Kidney tubule cell (primary cell): ENCODE measurements around the gene CREBBP.
A peak's percentile ranks its signal among the peaks of the same experiment; 100 is the strongest.

Experiments
- DNase-seq: peaks from one replicate; pipeline ENCODE4 v3.0.0-alpha.2; 2018; ENCODE audit warnings: low spot score

CREBBP gene

GRCh38 chr16:3856367-3857141 is 24.0 kb downstream of the CREBBP start:
- no peak for DNase-seq

- no peak for DNase-seq
Observed at GRCh38 chr16:3854750-3855541, 25.6 kb downstream of the CREBBP start.

- DNase-seq: no peak
Observed at GRCh38 chr16:3850544-3850899, 30.0 kb downstream of the CREBBP start.

GRCh38 chr16:3849751-3850543 is 30.6 kb downstream of the CREBBP start:
- no peak for DNase-seq

DNA sequence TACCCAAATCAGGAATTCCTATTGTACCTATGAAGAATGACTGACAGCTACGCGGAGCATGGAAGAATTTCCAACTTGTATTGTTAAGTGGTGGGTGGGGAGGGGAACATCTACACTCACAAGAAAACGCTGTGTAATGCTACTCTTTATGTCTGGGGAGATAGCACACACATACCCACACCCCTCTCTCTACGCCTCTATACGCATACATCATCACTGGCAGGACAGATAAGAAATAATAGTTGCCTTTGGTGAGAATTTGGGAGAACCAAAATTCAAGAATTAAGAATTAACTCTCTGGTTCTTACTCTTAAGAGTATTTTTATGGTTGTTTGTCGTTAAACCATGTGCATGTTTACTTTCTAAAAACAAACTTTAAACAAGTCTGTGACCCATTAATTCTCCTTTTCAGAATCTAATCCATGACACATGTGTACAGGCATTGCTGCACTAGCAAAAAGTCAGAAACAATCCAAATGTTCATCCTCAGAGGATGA is 33.9 kb downstream of the CREBBP start:
- no peak for DNase-seq

- no peak for DNase-seq
Observed at GRCh38 chr16:3846087-3846486, 34.4 kb downstream of the CREBBP start.

- DNase-seq: no peak
Observed at GRCh38 chr16:3842994-3843393, 37.5 kb downstream of the CREBBP start.

DNA sequence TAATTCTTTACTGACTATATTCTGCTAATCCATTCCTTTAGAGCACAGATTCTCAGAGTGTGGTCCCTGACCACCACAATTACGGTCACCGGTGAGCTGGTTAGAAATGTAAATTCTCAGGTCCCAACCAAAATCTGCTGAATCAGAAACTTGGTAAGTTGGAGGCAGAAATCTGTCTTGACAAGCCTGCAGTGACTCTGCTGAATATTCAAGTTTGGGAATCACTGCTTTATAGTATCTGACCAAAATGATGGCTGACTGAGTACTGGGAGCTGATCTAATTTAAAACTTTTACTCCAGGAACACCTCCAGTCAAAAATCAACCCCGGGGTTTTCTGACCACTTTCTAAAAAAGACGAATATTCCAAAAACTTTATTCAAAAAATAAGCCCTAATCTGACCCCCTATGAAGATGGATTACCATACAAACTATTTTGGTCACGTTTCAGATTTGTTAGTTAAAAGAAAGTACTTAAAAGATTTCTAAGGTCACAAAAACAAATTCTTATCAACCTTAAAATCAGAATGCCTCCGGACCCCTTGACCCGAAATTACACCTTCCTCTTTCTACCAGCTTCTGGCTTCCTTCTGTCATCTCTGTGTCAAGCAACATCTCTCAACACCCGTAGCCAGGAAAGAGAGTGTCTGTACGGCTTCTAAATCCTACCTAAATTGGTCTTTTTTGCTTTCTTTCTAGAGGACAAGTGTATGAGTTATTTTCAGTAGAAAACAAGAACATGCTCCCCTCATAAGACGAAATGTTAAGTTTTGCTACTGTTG is 38.6 kb downstream of the CREBBP start:
- DNase-seq: no peak

DNA sequence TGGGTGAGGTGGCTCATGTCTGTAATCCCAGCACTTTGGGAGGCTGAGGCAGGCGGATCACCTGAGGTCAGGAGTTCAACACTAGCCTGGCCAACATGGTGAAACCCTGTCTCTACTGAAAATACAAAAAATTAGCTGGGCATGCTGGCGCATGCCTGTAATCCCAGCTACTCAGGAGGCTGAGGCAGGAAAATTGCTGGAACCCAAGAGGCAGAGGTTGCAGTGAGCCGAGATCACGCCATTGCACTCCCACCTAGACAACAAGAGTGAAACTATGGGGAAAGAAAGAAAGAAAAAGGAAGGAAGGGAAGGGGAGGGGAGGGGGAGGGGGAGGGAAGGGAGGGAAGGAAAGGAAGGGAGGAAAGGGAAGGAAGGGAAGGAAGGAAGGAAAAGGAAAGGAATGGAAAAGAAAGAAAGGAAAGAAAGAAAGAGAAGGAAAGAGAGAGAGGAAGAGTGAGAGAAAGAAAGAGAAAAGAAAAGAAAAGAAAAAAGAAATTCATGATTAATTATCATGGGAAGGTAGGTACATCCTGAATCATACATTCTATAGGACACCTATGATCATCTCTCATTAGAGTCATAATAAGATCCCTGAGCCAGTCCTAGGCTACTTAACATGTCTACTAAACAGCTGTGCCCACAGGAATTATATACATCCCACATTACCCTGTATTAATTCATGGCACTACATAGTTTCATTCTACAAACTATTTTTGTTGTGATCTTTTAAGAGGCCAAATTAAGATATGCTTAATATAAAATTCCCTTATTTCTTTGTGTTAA is 40.9 kb downstream of the CREBBP start:
- DNase-seq: no peak

DNA sequence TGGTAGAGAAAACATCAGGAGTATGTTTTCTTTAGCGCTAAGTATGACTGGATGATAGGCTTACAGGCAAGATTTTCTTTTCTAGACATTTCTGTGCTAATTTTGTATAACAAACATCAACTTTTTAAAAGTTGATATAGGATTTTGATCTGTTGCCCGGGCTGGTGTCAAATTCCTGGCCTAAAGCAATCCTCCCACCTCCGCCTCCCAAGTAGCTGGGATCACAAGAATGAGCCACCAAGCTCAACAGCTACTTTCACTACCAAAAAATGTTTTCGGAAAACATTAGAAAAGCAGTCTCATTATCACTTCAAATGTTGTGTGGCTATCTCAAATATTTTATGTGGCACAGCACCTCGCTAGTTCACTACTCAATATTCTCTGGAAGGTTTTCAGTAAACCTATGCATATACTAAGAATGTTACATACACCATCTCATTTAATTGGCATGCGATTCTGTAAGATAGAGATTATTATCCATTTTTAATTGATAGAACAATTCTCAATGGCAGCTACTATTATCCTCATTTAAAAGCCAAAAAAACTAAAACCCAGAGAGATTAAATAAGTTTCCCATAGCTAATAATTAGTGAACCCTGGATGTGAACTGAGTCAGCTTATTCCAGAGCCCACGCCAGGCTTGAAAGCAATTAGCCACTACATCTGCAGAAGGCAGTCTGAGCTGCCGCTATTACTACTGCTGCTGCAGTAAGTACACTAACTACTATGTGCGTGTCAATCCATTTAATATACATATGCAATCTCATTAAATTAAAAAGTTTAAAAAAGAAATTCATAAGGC is 41.7 kb downstream of the CREBBP start:
- peak; percentile 39 for DNase-seq

- DNase-seq: no peak
Observed at GRCh38 chr16:3837851-3838586, 42.5 kb downstream of the CREBBP start.

DNA sequence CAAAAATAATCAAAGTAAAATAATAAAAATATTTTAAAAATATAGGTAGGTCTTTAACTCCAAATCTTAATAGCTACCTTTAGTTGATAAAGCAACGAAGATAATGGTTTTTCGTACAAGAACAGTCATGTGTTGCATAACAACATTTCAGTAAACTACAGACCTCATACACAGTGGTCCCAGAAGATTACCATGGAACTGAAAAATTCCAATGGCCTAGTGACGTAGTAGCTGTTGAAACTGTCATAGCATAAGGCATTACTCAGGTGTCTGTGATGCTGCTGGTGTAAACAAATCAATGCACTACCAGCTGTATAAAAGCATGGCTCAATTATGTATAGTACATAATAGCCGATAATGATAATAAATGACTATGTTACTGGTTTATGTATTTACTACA is 43.9 kb downstream of the CREBBP start:
- no peak for DNase-seq

- DNase-seq: peak; percentile 25
Observed at GRCh38 chr16:3835089-3835602, 45.4 kb downstream of the CREBBP start.

DNA sequence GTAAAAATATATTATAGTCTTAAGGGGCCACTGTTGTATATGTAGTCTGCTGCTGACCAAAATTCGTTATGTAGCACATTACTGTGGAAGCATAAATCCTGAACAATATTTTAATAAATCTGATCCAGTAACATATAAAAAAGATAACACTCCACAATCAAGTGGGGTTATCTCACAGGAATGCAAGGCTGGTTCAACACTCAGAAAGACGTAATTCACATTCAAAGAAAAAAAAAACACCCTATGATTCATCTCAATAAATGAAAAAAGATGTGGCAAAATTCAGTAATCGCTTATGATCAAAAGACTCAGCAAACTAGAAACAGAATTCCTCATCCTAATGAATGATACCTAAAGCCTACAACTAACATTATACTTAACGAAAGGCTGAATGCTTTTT is 47.8 kb downstream of the CREBBP start:
- no peak for DNase-seq

GRCh38 chr16:3830625-3831254 is 49.8 kb downstream of the CREBBP start:
- no peak for DNase-seq

- DNase-seq: no peak
Observed at GRCh38 chr16:3829631-3830536, 50.6 kb downstream of the CREBBP start.

- no peak for DNase-seq
Observed at GRCh38 chr16:3825940-3826339, 54.6 kb downstream of the CREBBP start.

DNA sequence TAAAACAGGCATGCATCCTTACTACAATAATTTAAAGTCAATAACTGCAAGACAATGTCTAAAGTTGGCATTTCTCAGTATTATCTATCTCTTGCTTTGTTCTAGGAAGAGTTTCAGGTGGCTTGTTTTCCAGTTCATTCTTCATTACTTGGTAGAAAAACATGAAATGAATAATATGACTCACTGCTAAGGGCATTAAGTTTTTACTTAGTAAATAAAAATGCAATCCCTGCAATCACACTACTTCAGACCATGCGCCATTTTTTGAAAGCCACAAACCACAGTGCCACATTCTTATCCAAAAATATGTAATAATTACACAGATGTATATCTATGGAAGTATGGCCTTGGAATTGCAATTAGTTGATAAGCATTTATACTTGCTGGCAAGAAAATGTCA is 55.4 kb downstream of the CREBBP start:
- no peak for DNase-seq
